ENCODE data around the gene USP24.

USP24 gene

GRCh38 chr1:55215194-55216021, at the start of gene USP24:
Gene USP24 (minus strand): TSS chr1:55215364. CDS start chr1:55215113, 251 bp downstream.
- peak; percentile 80 for DNase-seq (ENCODE audit: low spot score)

GRCh38 chr1:55262822-55263221, 47.7 kb upstream of the USP24 start:
- no peak for DNase-seq (ENCODE audit: low spot score)

GRCh38 chr1:55259911-55260609, 44.9 kb upstream of the USP24 start:
- DNase-seq (ENCODE audit: low spot score) = no peak

- peak; percentile 61 for DNase-seq (ENCODE audit: low spot score)
Observed at GRCh38 chr1:55257958-55258357, 42.8 kb upstream of the USP24 start.

GRCh38 chr1:55255901-55256300, 40.7 kb upstream of the USP24 start:
- DNase-seq (ENCODE audit: low spot score) = no peak

GRCh38 chr1:55252942-55253589, 37.9 kb upstream of the USP24 start:
- no peak for DNase-seq (ENCODE audit: low spot score)

- no peak for DNase-seq (ENCODE audit: low spot score)
Observed at GRCh38 chr1:55250399-55251075, 35.4 kb upstream of the USP24 start.

- DNase-seq (ENCODE audit: low spot score) = no peak
Observed at GRCh38 chr1:55249646-55250398, 34.7 kb upstream of the USP24 start.

- DNase-seq (ENCODE audit: low spot score) = no peak
Observed at GRCh38 chr1:55246896-55247295, 31.7 kb upstream of the USP24 start.

GRCh38 chr1:55246331-55246730, 31.2 kb upstream of the USP24 start:
- DNase-seq (ENCODE audit: low spot score) = no peak

- DNase-seq (ENCODE audit: low spot score) = no peak
Observed at GRCh38 chr1:55245781-55246180, 30.6 kb upstream of the USP24 start.

GRCh38 chr1:55244476-55245099, 29.4 kb upstream of the USP24 start:
- DNase-seq (ENCODE audit: low spot score) = no peak

GRCh38 chr1:55243655-55244054, 28.5 kb upstream of the USP24 start:
- no peak for DNase-seq (ENCODE audit: low spot score)

- no peak for DNase-seq (ENCODE audit: low spot score)
Observed at GRCh38 chr1:55239548-55239947, 24.4 kb upstream of the USP24 start.

GRCh38 chr1:55235722-55236121, 20.6 kb upstream of the USP24 start:
- no peak for DNase-seq (ENCODE audit: low spot score)

GRCh38 chr1:55234016-55234415, 18.9 kb upstream of the USP24 start:
- no peak for DNase-seq (ENCODE audit: low spot score)

- no peak for DNase-seq (ENCODE audit: low spot score)
Observed at GRCh38 chr1:55233145-55233777, 18.1 kb upstream of the USP24 start.

- DNase-seq (ENCODE audit: low spot score) = no peak
Observed at GRCh38 chr1:55232448-55233144, 17.4 kb upstream of the USP24 start.

GRCh38 chr1:55231745-55232144, 16.6 kb upstream of the USP24 start:
- no peak for DNase-seq (ENCODE audit: low spot score)

GRCh38 chr1:55230659-55231058, 15.5 kb upstream of the USP24 start:
- DNase-seq (ENCODE audit: low spot score) = no peak
